GM12878 (cell line): Measurements from ENCODE around the gene NOCT. TPM values are rescaled to one million over a fixed set of nuclear protein-coding genes. Genes with fewer than 3 reads are reported as not detected.

ENCODE experiments used
- ATAC-seq: fragments of 200-7000 bp; cut with Tn5 transposase; 3 replicates; pipeline ENCODE4 v1.9.1; 2020; ENCODE audit warnings: mild to moderate bottlenecking, moderate library complexity
- BruUV-seq: library from RNA; stranded (reverse); fragments of 400-500 nt; replicated peaks from 2 replicates; lab custom pipeline; 2021; lab: Mats Ljungman, UMichigan
- CTCF ChIA-PET: fragments of 300-600 bp; sonication (Branson Sonifier 250); formaldehyde crosslinking; extraction: SDS; loops from one replicate; lab custom pipeline; 2021; ENCODE audit warnings: inconsistent platforms; lab: Yijun Ruan, JAX
- POLR2A ChIA-PET: fragments of 350-600 bp; formaldehyde crosslinking; extraction: SDS; loops from one replicate; lab custom pipeline; 2021; ENCODE audit warnings: inconsistent platforms; lab: Charles Lee
- RAD21 ChIA-PET: fragments of 300-600 bp; sonication (Branson Sonifier 250); formaldehyde crosslinking; loops from one replicate; lab custom pipeline; 2023; ENCODE audit warnings: antibody characterized with exemption; ENCODE audit not compliant: unreplicated experiment; lab: Charles Lee
- SMC1A ChIA-PET: fragments of 300-600 bp; sonication (Branson Sonifier 250); formaldehyde crosslinking; loops from one replicate; lab custom pipeline; 2023; ENCODE audit not compliant: unreplicated experiment, uncharacterized antibody; lab: Charles Lee
- DNase-seq: peaks from one replicate; pipeline ENCODE4 v3.0.0-alpha.2; 2011; ENCODE audit warnings: low read depth, low spot score
- FAIRE-seq: peaks from 3 replicates; lab custom pipeline; 2011; peaks lifted over from hg19 to GRCh38; lab: Jason Lieb, UNC
- H2AFZ ChIP-seq: 2 replicates; pipeline ENCODE4 v1.6.0; 2011; ENCODE audit warnings: low read depth, low read length, control low read depth; ENCODE audit not compliant: control insufficient read depth
- H3K27ac ChIP-seq: 2 replicates; pipeline ENCODE4 v1.5.1; 2011; ENCODE audit warnings: control low read depth; ENCODE audit not compliant: control insufficient read depth, insufficient read depth
- H3K27me3 ChIP-seq, 2 experiments: replicated peaks in 1 of 2; 2 replicates each; pipeline versions ENCODE4 v1.6.0 to v1.6.1; 2011; ENCODE audit warnings: low read length in 1 of 2; ENCODE audit not compliant: control insufficient read depth in 2 of 2, insufficient read depth in 2 of 2
- H3K36me3 ChIP-seq, 2 experiments: 2 replicates each; pipeline ENCODE4 v1.5.1; 2011; ENCODE audit warnings: low read length in 1 of 2; ENCODE audit not compliant: control insufficient read depth in 2 of 2, insufficient read depth in 2 of 2
- H3K4me1 ChIP-seq: 2 replicates; pipeline ENCODE4 v1.6.1; 2011; ENCODE audit warnings: mild to moderate bottlenecking, low read length, moderate library complexity, mixed read lengths; ENCODE audit not compliant: control insufficient read depth, insufficient read depth
- H3K4me2 ChIP-seq: 2 replicates; pipeline ENCODE4 v1.6.0; 2011; ENCODE audit warnings: control low read depth; ENCODE audit not compliant: control insufficient read depth, insufficient read depth
- H3K4me3 ChIP-seq: fragments of 200-600 bp; sonication (generic); 2 replicates; pipeline ENCODE4 v1.5.1; 2016
- H3K79me2 ChIP-seq: 2 replicates; pipeline ENCODE4 v1.6.0; 2011; ENCODE audit warnings: low read length; ENCODE audit not compliant: control insufficient read depth, insufficient read depth
- H3K9ac ChIP-seq: 2 replicates; pipeline ENCODE4 v1.8.0; 2011; ENCODE audit warnings: low read length, control low read depth, mixed read lengths; ENCODE audit not compliant: control insufficient read depth, insufficient read depth
- H3K9me3 ChIP-seq: replicated peaks from 3 replicates; pipeline ENCODE4 v1.5.1; 2011; ENCODE audit warnings: mild to moderate bottlenecking, low read length; ENCODE audit not compliant: control insufficient read depth, insufficient read depth
- H4K20me1 ChIP-seq: 2 replicates; pipeline ENCODE4 v1.6.0; 2011; ENCODE audit not compliant: control insufficient read depth, insufficient read depth
- BCL11A ChIP-seq: IDR thresholded peaks from 2 replicates; pipeline ENCODE4 v1.6.1; 2011; ENCODE audit warnings: low read depth, low read length
- CEBPB ChIP-seq, 2 experiments: fragments of 150-350 bp in 1 of 2; IDR thresholded peaks; 2 replicates each; pipeline ENCODE4 v1.6.1; 2012 to 2014; ENCODE audit warnings: low read depth in 2 of 2, low read length in 2 of 2, borderline replicate concordance in 1 of 2, inconsistent platforms in 1 of 2
- EZH2 ChIP-seq: IDR thresholded peaks from 2 replicates; pipeline ENCODE4 v1.6.1; 2012; ENCODE audit warnings: low read depth, mild to moderate bottlenecking, control low read depth, inconsistent platforms, low read length, borderline replicate concordance; ENCODE audit not compliant: control insufficient read depth
- FOXM1 ChIP-seq: IDR thresholded peaks from 2 replicates; pipeline ENCODE4 v1.6.1; 2012; ENCODE audit warnings: low read depth, mild to moderate bottlenecking, inconsistent platforms, low read length, moderate library complexity
- GATAD2B ChIP-seq: fragments of 450-650 bp; conservative IDR thresholded peaks from 2 replicates; pipeline ENCODE4 v1.6.1; 2017; ENCODE audit warnings: low read depth, mild to moderate bottlenecking, moderate library complexity
- MEF2A ChIP-seq: IDR thresholded peaks from 2 replicates; pipeline ENCODE4 v1.6.1; 2011; ENCODE audit warnings: low read depth, mild to moderate bottlenecking, low read length, moderate library complexity; ENCODE audit not compliant: insufficient read depth
- NRF1 ChIP-seq: conservative IDR thresholded peaks from 2 replicates; pipeline ENCODE4 v1.6.1; 2011; ENCODE audit warnings: mild to moderate bottlenecking, low read depth, low read length, improper control_type of control experiment
- TARDBP ChIP-seq: IDR thresholded peaks from 2 replicates; pipeline ENCODE4 v1.6.1; 2016; ENCODE audit warnings: borderline replicate concordance
- ZSCAN29 ChIP-seq: fragments of 450-650 bp; IDR thresholded peaks from 2 replicates; pipeline ENCODE4 v1.6.1; 2017; ENCODE audit warnings: mild to moderate bottlenecking, moderate library complexity
- WGBS: methylation state at CpG from one replicate; pipeline ENCODE4 v1.1.6; 2016; ENCODE audit warnings: low lambda C conversion rate; ENCODE audit not compliant: insufficient replicate concordance, insufficient coverage; ENCODE audit errors: missing lambda C conversion rate; 5-methylcytosine and 5-hydroxymethylcytosine counted together
- in situ Hi-C: fragments of 300-500 bp; cut with MboI; formaldehyde crosslinking; loops from 9 replicates; pipeline ENCODE4 v1.14.3; 2018; ENCODE audit warnings: mixed read lengths
- intact Hi-C: fragments of 100-400 bp; cut with micrococcal nuclease; formaldehyde crosslinking; loops from one replicate; pipeline ENCODE4 v1.14.2; 2022; ENCODE audit not compliant: unreplicated experiment
- polyA plus RNA-seq, 11 experiments: library from polyadenylated mRNA; depleted of rRNA in 4 of 11; unstranded in 6 of 11; stranded (reverse) in 5 of 11; fragments of >200 nt; fragmentation: Nextera tagmentation in 4 of 11; fragmentation: Illumina TruSeq in 1 of 11; extraction: Ambion mirVana in 4 of 11; extraction: Trizol in 1 of 11; gene quantifications; 1 replicate in 1 of 11; 2 replicates in 10 of 11; pipeline versions ENCODE4 v1.2.1 to v1.2.3, GENCODE V29; 2011 to 2016; ENCODE audit warnings: inconsistent platforms in 2 of 11, missing spikeins in 2 of 11, low read depth in 1 of 11
- total RNA-seq, 4 experiments: library from RNA; depleted of rRNA in 3 of 4; stranded (reverse); fragments of >200 nt in 3 of 4; fragmentation: Illumina TruSeq in 1 of 4; extraction: Trizol in 1 of 4; gene quantifications; 2 replicates each; pipeline versions ENCODE4 v1.2.1 to v1.2.3, GENCODE V29; 2013 to 2021
- TF ChIP-seq, protein P1 (sequence below): fragments of 450-650 bp; IDR thresholded peaks from 2 replicates; pipeline ENCODE4 v1.6.1; 2016; ENCODE audit warnings: mild to moderate bottlenecking
- TF ChIP-seq, protein P2 (sequence below): IDR thresholded peaks from 2 replicates; pipeline ENCODE4 v1.6.1; 2012; ENCODE audit warnings: low read depth, low read length, improper control_type of control experiment
- TF ChIP-seq, protein P3 (sequence below): fragments of 450-650 bp; IDR thresholded peaks from 2 replicates; pipeline ENCODE4 v1.6.1; 2014; ENCODE audit warnings: mild to moderate bottlenecking
- TF ChIP-seq, protein P4 (sequence below): IDR thresholded peaks from 2 replicates; pipeline ENCODE4 v1.6.1; 2012; ENCODE audit warnings: low read depth, low read length, improper control_type of control experiment

NOCT gene
- total and polyA plus RNA-seq, 10 of the 15 experiments (the other 5 are each of a cell fraction or from before 2014, with no cell fraction given), result 1.4 to 17.6 (median 8.1) TPM

DNA sequence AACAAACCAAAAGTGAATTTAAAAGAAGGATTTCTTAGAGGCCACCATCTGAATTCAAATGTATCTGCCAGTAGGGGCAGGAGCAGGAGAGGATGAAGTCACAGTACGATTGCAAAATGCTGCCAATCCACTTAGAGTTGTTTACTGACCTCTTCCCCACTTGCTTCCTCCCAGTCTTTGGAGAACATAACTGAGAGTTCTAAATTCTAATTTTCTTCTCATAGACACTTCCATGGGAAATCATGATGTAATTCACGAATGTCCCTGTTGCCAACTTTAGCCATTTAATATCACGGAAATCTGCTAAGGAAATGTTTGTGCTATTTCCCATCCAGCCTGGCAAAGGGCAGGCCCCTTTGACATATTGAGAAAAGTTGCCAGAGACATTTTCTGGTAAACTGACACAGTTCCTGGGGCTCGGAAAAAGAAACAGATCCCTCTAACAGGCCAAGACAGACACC lies 33.6 kb upstream of the NOCT start:
- in situ Hi-C loops (no loop called here), intact Hi-C loops (no loop called here)
- no peak overlapping the region for H2AFZ ChIP-seq
- H3K9me3 ChIP-seq, result no peaks in the 10 kb centered on the region
- H3K27ac ChIP-seq, result no peak overlapping the region
- SMC1A ChIA-PET, result no interaction called here
- TF ChIP-seq EZH2 (no peak), GATAD2B (no peak), TARDBP (no peak), NRF1 (no peak), FOXM1 (no peak), MEF2A (no peak), CEBPB (IDR thresholded peaks at IDR 0.05; ENCODE audit: borderline replicate concordance in 1 of 2, low read depth in 2 of 2, low read length in 2 of 2) (no peak), BCL11A (no peak), ZSCAN29 (no peak)
- TF ChIP-seq, protein P1, sequence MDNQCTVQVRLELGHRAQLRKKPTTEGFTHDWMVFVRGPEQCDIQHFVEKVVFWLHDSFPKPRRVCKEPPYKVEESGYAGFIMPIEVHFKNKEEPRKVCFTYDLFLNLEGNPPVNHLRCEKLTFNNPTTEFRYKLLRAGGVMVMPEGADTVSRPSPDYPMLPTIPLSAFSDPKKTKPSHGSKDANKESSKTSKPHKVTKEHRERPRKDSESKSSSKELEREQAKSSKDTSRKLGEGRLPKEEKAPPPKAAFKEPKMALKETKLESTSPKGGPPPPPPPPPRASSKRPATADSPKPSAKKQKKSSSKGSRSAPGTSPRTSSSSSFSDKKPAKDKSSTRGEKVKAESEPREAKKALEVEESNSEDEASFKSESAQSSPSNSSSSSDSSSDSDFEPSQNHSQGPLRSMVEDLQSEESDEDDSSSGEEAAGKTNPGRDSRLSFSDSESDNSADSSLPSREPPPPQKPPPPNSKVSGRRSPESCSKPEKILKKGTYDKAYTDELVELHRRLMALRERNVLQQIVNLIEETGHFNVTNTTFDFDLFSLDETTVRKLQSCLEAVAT, result no peak
- TF ChIP-seq, protein P2, sequence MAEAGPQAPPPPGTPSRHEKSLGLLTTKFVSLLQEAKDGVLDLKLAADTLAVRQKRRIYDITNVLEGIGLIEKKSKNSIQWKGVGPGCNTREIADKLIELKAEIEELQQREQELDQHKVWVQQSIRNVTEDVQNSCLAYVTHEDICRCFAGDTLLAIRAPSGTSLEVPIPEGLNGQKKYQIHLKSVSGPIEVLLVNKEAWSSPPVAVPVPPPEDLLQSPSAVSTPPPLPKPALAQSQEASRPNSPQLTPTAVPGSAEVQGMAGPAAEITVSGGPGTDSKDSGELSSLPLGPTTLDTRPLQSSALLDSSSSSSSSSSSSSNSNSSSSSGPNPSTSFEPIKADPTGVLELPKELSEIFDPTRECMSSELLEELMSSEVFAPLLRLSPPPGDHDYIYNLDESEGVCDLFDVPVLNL, result no peak
- TF ChIP-seq, protein P3, sequence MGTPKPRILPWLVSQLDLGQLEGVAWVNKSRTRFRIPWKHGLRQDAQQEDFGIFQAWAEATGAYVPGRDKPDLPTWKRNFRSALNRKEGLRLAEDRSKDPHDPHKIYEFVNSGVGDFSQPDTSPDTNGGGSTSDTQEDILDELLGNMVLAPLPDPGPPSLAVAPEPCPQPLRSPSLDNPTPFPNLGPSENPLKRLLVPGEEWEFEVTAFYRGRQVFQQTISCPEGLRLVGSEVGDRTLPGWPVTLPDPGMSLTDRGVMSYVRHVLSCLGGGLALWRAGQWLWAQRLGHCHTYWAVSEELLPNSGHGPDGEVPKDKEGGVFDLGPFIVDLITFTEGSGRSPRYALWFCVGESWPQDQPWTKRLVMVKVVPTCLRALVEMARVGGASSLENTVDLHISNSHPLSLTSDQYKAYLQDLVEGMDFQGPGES, result no peak
- TF ChIP-seq, protein P4, sequence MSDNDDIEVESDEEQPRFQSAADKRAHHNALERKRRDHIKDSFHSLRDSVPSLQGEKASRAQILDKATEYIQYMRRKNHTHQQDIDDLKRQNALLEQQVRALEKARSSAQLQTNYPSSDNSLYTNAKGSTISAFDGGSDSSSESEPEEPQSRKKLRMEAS, result no peak
- no peak overlapping the region for H3K9ac ChIP-seq
- no TSS peak for BruUV-seq
- RAD21 ChIA-PET, result no interaction called here
- POLR2A ChIA-PET, result no interaction called here
- FAIRE-seq, result no peak
- no peaks in the 10 kb centered on the region for H3K36me3 ChIP-seq
- no peaks in the 10 kb centered on the region for H3K79me2 ChIP-seq
- ATAC-seq, result no peak
- H3K4me3 ChIP-seq, result no peak overlapping the region
- DNase-seq, result no peak
- H3K4me1 ChIP-seq, result peaks cover 5% of the 10 kb centered on the region; the same call in 1 of the 2 replicates
- no peak overlapping the region for H3K4me2 ChIP-seq
- 59% methylated on average over 4 of the region's 4 CpGs for WGBS
- CTCF ChIA-PET, result no interaction called here
- H4K20me1 ChIP-seq, result no peaks in the 10 kb centered on the region
- H3K27me3 ChIP-seq, result no peaks in the 10 kb centered on the region
